ENCODE measurements around the gene SIRT3.

The SIRT3 gene

GRCh38 chr11:279966-280705 lies 44.0 kb upstream of the SIRT3 start:
- peaks cover 83% of the 10 kb centered on the region for H3K27me3 ChIP-seq
- peak overlapping the region; percentile 86 for H3K27ac ChIP-seq
- TF ChIP-seq CTCF (IDR thresholded peaks at IDR 0.05) = no peak
- no peaks in the 10 kb centered on the region for H3K9me3 ChIP-seq
- peak overlapping the region; percentile 84 for H3K4me3 ChIP-seq (ENCODE audit: low read depth in 1 of 2, low read length in 1 of 2)
- H3K36me3 ChIP-seq = peaks cover 43% of the 10 kb centered on the region
- H3K4me1 ChIP-seq (ENCODE audit: control insufficient read depth in 1 of 2, insufficient read depth in 1 of 2, low read depth in 1 of 2, low read length in 1 of 2) = peaks cover 54 to 68% of the 10 kb centered on the region in 2 experiments

GRCh38 chr11:279040-279965 lies 43.2 kb upstream of the SIRT3 start:
- Histone ChIP-seq H3K27me3 (peaks cover 76% of the 10 kb centered on the region), H3K9me3 (no peaks in the 10 kb centered on the region), H3K27ac (peak overlapping the region; percentile 86), H3K4me3 (ENCODE audit: low read depth in 1 of 2, low read length in 1 of 2) (peak overlapping the region; percentile 84), H3K4me1 (ENCODE audit: control insufficient read depth in 1 of 2, insufficient read depth in 1 of 2, low read depth in 1 of 2, low read length in 1 of 2) (peaks cover 60 to 77% of the 10 kb centered on the region in 2 experiments), H3K36me3 (peaks cover 35% of the 10 kb centered on the region)
- no peak for TF ChIP-seq CTCF (IDR thresholded peaks at IDR 0.05)

- H3K27me3 ChIP-seq = peaks cover 66% of the 10 kb centered on the region
- H3K27ac ChIP-seq = peak within 1 kb of the TSS; percentile 86
- TF ChIP-seq CTCF (IDR thresholded peaks at IDR 0.05) = no peak
- peak within 1 kb of the TSS; percentile 84 for H3K4me3 ChIP-seq (ENCODE audit: low read depth in 1 of 2, low read length in 1 of 2)
- H3K4me1 ChIP-seq (ENCODE audit: control insufficient read depth in 1 of 2, insufficient read depth in 1 of 2, low read depth in 1 of 2, low read length in 1 of 2) = peaks cover 52 to 74% of the 10 kb centered on the region in 2 experiments
- H3K36me3 ChIP-seq = peaks cover 30% of the 10 kb centered on the region
- H3K9me3 ChIP-seq = no peaks in the 10 kb centered on the region
These were observed 42.1 kb upstream of the SIRT3 start, which contains the start of gene NLRP6 for GRCh38 chr11:278001-278951. Gene NLRP6, plus strand, starts transcription at chr11:278407. Its CDS starts 163 bp downstream, at chr11:278570.

- peaks cover 12% of the 10 kb centered on the region for H3K36me3 ChIP-seq
- peaks cover 46% of the 10 kb centered on the region for H3K27me3 ChIP-seq
- H3K4me1 ChIP-seq (ENCODE audit: control insufficient read depth in 1 of 2, insufficient read depth in 1 of 2, low read depth in 1 of 2, low read length in 1 of 2) = peaks cover 39 to 57% of the 10 kb centered on the region in 2 experiments
- no peak overlapping the region for H3K27ac ChIP-seq
- TF ChIP-seq CTCF (IDR thresholded peaks at IDR 0.05) = no peak
- peak overlapping the region in 1 of 2 experiments; percentile 84 for H3K4me3 ChIP-seq (ENCODE audit: low read depth in 1 of 2, low read length in 1 of 2)
- no peaks in the 10 kb centered on the region for H3K9me3 ChIP-seq
These were observed 40.1 kb upstream of the SIRT3 start for GRCh38 chr11:276219-276618.

- peaks cover 12% of the 10 kb centered on the region for H3K27me3 ChIP-seq
- no peaks in the 10 kb centered on the region for H3K36me3 ChIP-seq
- no peaks in the 10 kb centered on the region for H3K9me3 ChIP-seq
- H3K27ac ChIP-seq = peak overlapping the region; percentile 1
- H3K4me3 ChIP-seq (ENCODE audit: low read depth in 1 of 2, low read length in 1 of 2) = no peak overlapping the region
- H3K4me1 ChIP-seq (ENCODE audit: control insufficient read depth in 1 of 2, insufficient read depth in 1 of 2, low read depth in 1 of 2, low read length in 1 of 2) = peaks cover 44 to 71% of the 10 kb centered on the region in 2 experiments
- TF ChIP-seq CTCF (IDR thresholded peaks at IDR 0.05) = no peak
These were observed 36.7 kb upstream of the SIRT3 start for GRCh38 chr11:272931-273198.
